ENCODE measurements around the gene MERTK. TPM values are rescaled to one million over a fixed set of nuclear protein-coding genes. Genes with fewer than 3 reads are reported as not detected.

MERTK gene
- total and polyA plus RNA-seq, 9 donors: 8.3 to 21.9 (median 13.7) TPM

DNA sequence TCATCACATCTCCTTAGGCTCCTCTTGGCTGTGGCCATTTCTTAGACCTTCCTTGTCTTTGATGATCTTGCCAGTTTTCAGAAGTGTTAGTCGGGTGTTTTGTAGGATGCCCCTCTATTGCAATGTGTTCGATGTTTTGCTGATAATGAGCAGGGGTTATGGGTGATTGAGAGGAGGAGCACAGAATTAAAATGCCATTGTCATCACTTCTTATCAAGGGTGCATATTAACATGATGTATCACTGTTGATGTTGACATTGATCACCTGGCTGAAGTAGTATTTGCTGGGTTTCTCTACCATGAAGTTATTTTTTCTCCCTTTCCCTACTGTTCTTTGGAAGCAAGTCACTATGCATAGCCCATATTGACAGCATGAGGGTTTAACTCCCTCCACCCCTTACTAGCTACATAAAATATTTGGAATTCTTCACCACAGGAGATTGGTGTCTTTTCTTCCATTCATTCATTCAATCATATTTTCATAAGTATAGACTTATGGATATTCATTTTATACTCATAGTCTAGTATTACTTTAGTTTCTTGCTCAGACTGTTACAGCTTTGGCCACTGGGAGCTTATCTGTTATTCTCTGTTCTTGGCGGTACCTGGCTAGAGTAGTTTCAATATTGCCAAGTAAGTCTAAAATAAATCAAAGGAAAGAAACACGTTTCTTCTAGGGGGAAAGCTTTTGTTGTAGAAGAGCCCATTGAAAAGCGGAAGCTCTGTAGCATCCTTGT, 102.2 kb downstream of the MERTK start:
- intact Hi-C loops (cut with DNase I): no loop called here
- 54 to 55% (median 55%) methylated on average over 5 of the region's 5 CpGs for WGBS, 3 donors
- Histone ChIP-seq H3K4me1 (ENCODE audit: insufficient read depth) (peaks cover 2% of the 10 kb centered on the region), H3K27me3 (peaks cover 3% of the 10 kb centered on the region), H3K4me3 (no peak overlapping the region), H3K27ac (no peak overlapping the region), H3K9me3 (no peaks in the 10 kb centered on the region), H3K36me3 (no peaks in the 10 kb centered on the region)
- DNase-seq: no peak
- TF ChIP-seq CTCF (IDR thresholded peaks at IDR 0.05) (no peak), POLR2A (IDR thresholded peaks at IDR 0.05) (no peak), EP300 (IDR thresholded peaks at IDR 0.05) (no peak)

DNA sequence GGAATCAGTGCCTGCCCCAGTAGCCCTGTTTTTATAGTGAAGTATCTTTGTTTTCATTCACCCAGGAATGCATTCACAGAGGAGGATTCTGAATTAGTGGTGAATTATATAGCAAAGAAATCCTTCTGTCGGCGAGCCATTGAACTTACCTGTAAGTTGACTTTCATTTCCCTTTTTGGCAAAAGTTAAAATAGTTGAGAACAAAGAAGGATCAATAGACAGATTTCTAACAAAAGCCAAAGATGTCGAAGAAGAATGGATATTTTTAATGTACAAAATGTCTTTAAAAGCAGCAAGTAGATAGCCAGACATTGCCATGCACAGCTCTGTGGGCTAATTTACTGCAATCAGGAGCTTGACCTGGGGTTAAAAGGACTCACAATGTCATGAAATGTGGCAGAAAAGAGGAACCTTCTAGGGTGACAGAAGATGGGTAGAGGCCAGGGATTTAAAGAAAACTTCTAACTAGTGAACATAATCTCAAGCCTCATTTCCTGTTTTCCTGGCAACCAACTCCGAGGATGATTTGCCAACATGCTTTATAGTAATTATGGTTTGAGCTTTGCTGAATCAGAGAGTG, 102.8 kb downstream of the MERTK start:
- 24 to 40% (median 37%) methylated on average over 4 of the region's 4 CpGs for WGBS, 3 donors
- Histone ChIP-seq H3K9me3 (no peaks in the 10 kb centered on the region), H3K27me3 (peaks cover 3% of the 10 kb centered on the region), H3K27ac (no peak overlapping the region), H3K4me3 (no peak overlapping the region), H3K36me3 (no peaks in the 10 kb centered on the region), H3K4me1 (ENCODE audit: insufficient read depth) (peaks cover 2% of the 10 kb centered on the region)
- intact Hi-C loops (cut with DNase I): no loop called here
- TF ChIP-seq EP300 (IDR thresholded peaks at IDR 0.05): no peak
- no peak for TF ChIP-seq POLR2A (IDR thresholded peaks at IDR 0.05)
- no peak for TF ChIP-seq CTCF (IDR thresholded peaks at IDR 0.05)
- no peak for DNase-seq

GRCh38 chr2:112001942-112002341, 103.5 kb downstream of the MERTK start:
- H3K4me1 ChIP-seq (ENCODE audit: insufficient read depth): peaks cover 2% of the 10 kb centered on the region
- H3K27ac ChIP-seq: no peak overlapping the region
- DNase-seq: no peak
- intact Hi-C loops (cut with DNase I): no loop called here
- peaks cover 3% of the 10 kb centered on the region for H3K27me3 ChIP-seq
- no peaks in the 10 kb centered on the region for H3K9me3 ChIP-seq
- no peak overlapping the region for H3K4me3 ChIP-seq
- TF ChIP-seq EP300 (IDR thresholded peaks at IDR 0.05) (no peak), POLR2A (IDR thresholded peaks at IDR 0.05) (no peak), CTCF (IDR thresholded peaks at IDR 0.05) (no peak)
- H3K36me3 ChIP-seq: no peaks in the 10 kb centered on the region

DNA sequence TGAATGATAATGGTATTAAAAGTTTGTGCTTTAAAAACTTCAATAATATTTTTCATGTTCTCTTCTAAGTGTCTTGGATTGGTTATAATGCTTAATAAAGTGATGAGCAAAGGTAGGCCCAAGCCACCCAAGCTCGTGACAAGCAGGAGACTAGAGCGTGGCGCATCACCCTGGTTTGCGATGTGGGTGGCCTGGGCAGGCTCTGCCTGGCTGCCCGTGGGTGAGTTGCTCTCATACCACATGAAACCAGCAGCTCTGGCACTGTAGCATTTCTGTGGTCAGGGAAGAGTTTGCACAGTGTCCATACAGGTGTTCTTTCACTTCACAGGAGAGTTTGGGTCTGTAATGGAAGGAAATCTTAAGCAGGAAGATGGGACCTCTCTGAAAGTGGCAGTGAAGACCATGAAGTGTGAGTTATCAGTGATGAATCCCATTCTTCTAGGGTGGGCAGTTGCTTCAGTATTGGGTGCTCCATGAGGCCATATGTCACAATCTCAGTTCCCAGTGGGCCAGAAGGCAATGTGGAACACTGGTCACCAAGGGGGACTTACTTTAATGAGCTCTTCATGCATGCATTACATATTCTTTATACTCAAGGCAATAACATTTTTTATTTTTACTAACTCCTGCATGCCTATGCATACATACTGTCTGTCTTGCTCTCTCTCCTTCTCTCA, 105.3 kb downstream of the MERTK start:
- H3K9me3 ChIP-seq: no peaks in the 10 kb centered on the region
- intact Hi-C loops (cut with DNase I): no loop called here

More for the DNA sequence above, 105.3 kb downstream of the MERTK start:
- DNase-seq: no peak
- WGBS, 3 donors: 91 to 96% (median 94%) methylated on average over 5 of the region's 5 CpGs
- Histone ChIP-seq H3K27ac (no peak overlapping the region), H3K27me3 (peaks cover 1% of the 10 kb centered on the region), H3K36me3 (no peaks in the 10 kb centered on the region), H3K4me1 (ENCODE audit: insufficient read depth) (peaks cover 2% of the 10 kb centered on the region), H3K4me3 (no peak overlapping the region)
- TF ChIP-seq EP300 (IDR thresholded peaks at IDR 0.05) (no peak), CTCF (IDR thresholded peaks at IDR 0.05) (no peak), POLR2A (IDR thresholded peaks at IDR 0.05) (no peak)

Measured in ovary (tissue), 9 donors.